ENCODE measurements around the gene GJA3.

Gene GJA3

DNA sequence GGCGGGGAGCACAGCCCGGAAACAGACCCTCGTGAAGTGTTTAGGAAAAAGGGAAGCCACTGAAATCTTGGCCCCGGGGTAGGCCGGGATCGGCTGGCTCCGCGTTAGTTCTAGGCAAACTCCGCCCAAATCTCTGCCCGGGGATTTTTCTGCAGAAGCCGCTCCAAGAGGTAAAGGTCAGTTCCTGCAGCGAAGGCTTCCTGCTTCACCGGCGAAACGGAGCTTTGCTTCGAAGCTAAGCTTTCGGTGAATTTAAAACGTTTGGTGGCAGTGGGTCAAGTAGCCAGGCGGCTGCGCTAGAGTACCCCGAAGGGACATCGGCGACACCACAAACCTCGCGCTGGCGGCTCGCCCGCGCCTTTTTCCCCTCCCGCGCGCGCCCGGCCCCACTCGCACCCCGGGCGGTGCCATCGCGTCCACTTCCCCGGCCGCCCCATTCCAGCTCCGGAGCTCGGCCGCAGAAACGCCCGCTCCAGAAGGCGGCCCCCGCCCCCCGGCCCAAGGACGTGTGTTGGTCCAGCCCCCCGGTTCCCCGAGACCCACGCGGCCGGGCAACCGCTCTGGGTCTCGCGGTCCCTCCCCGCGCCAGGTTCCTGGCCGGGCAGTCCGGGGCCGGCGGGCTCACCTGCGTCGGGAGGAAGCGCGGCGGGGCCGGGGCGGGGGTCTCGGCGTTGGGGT, 31.4 kb upstream of the GJA3 start:
- Histone ChIP-seq H3K4me3 (ENCODE audit: low read length in 2 of 2) (peak overlapping the region; percentile 55 to 64), H3K36me3 (ENCODE audit: control insufficient read depth in 2 of 2, insufficient read depth in 2 of 2, low read length in 2 of 2) (no peaks in the 10 kb centered on the region), H3K9ac (ENCODE audit: low read length in 2 of 2) (no peak overlapping the region), H3K9me3 (ENCODE audit: control insufficient read depth in 2 of 2, low read length in 2 of 2) (no peaks in the 10 kb centered on the region), H3K27ac (ENCODE audit: low read length) (no peak overlapping the region), H3K4me1 (ENCODE audit: control insufficient read depth, insufficient read depth, low read length) (peaks cover 21% of the 10 kb centered on the region), H3K27me3 (ENCODE audit: control insufficient read depth in 1 of 2, insufficient read depth in 2 of 2, low read length in 2 of 2) (peaks cover 41 to 53% of the 10 kb centered on the region in 2 donors)

DNA sequence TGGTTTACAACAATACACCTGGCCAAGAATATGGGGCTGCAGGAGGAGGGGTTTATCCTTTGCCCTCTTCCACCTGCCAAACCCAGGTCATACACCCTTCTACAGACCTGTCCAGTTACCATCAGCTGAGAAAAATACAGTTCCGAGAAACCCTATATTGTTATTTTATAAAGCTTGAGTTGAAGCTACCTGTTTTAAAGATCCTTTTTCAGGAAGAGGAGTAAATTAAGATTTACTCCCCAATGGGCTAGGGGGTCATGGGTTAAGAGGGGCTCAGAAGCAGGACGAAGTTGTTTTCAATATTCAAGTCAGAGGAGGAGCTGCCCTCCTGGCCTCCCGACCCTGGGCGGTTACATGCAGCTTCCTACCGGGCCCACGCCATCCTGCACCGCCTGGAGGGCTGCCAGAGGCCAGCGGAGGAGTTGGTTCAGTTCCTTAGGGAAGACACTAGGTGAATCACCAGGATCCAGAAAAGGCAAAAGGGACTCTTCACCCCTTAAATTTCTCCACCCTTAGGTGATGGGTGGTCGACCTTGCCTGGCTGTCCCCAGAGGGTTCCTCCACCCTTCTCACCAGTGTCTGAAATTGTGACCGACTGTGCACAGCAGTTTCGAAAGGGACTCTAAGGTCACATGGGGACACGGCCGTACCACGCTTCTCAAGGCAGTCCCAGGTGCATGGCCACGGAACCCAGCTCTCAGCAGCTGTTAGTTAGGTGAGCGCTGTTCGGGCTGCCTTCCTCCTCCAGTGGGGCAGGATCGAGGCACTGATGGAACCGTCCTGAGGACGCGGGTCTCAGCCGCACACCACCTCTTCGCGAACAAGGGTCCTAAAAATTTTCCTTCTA, 30.7 kb upstream of the GJA3 start:
- Histone ChIP-seq H3K27ac (ENCODE audit: low read length) (no peak overlapping the region), H3K27me3 (ENCODE audit: control insufficient read depth in 1 of 2, insufficient read depth in 2 of 2, low read length in 2 of 2) (peaks cover 38 to 53% of the 10 kb centered on the region in 2 donors), H3K4me3 (ENCODE audit: low read length in 2 of 2) (peak overlapping the region; percentile 55 to 64), H3K4me1 (ENCODE audit: control insufficient read depth, insufficient read depth, low read length) (peaks cover 21% of the 10 kb centered on the region), H3K36me3 (ENCODE audit: control insufficient read depth in 2 of 2, insufficient read depth in 2 of 2, low read length in 2 of 2) (no peaks in the 10 kb centered on the region), H3K9ac (ENCODE audit: low read length in 2 of 2) (no peak overlapping the region), H3K9me3 (ENCODE audit: control insufficient read depth in 2 of 2, low read length in 2 of 2) (no peaks in the 10 kb centered on the region)

DNA sequence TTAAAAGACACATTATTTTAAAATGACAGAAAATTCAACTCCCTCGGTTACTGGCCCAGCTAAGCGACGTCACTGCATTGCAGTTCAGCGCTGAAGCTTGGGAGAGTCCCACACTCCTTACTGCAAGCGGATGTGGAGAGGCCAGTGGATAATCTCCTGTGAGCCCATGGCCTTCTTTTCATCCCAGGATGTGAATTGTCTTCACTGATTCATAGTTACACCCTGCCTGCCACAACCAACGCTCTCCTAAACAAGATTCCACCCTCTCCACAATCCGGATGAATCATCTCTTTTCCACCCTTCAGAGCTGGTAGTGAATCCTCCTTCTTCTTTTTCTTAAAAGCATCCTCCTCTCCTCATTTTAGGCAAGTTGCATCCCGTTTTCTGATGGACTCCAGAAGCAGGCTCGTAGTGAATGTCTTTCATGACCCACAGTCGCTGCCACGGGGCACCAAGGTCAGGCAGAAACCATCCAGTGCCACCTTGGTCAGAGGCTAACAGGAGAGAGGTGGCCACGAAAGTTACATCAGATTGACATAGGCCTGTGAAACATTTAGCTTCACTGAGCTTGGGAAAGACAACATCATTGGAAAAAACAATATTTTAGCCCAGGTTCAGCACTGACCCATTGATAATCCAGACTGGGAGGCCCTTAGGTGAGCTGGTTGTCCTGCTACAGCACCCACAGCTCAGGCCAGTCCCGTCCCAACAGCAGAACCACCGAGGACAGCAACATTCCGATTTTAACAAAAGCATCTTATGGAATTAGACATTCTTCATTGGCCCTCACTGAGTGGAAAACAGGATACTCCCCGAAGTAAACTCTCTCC, 29.8 kb upstream of the GJA3 start:
- Histone ChIP-seq H3K9me3 (ENCODE audit: control insufficient read depth in 2 of 2, low read length in 2 of 2) (no peaks in the 10 kb centered on the region), H3K4me3 (ENCODE audit: low read length in 2 of 2) (no peak overlapping the region), H3K27me3 (ENCODE audit: control insufficient read depth in 1 of 2, insufficient read depth in 2 of 2, low read length in 2 of 2) (peaks cover 38 to 49% of the 10 kb centered on the region in 2 donors), H3K36me3 (ENCODE audit: control insufficient read depth in 2 of 2, insufficient read depth in 2 of 2, low read length in 2 of 2) (no peaks in the 10 kb centered on the region), H3K27ac (ENCODE audit: low read length) (no peak overlapping the region), H3K9ac (ENCODE audit: low read length in 2 of 2) (no peak overlapping the region), H3K4me1 (ENCODE audit: control insufficient read depth, insufficient read depth, low read length) (peaks cover 21% of the 10 kb centered on the region)

DNA sequence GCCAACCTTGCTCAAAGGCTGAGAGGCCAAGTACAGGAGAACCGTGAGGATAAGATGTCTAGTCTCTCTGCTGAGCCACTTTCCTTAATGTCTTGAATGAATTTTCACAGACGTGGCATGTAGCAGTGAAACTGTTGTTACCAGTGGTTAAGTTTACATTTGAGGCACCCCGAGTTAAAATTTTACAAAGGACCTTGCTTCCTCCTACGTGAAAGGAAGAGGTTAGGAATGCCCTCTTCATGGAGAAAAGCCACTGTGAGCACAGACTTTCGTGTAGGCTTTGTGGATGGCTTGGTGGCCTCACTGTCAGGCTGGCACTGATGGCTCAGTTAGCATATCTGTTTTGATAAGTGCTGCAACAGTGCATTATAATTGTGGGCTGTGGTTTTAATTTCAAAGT, 29.2 kb upstream of the GJA3 start:
- Histone ChIP-seq H3K27ac (ENCODE audit: low read length) (no peak overlapping the region), H3K36me3 (ENCODE audit: control insufficient read depth in 2 of 2, insufficient read depth in 2 of 2, low read length in 2 of 2) (no peaks in the 10 kb centered on the region), H3K9ac (ENCODE audit: low read length in 2 of 2) (no peak overlapping the region), H3K9me3 (ENCODE audit: control insufficient read depth in 2 of 2, low read length in 2 of 2) (no peaks in the 10 kb centered on the region), H3K4me1 (ENCODE audit: control insufficient read depth, insufficient read depth, low read length) (peaks cover 21% of the 10 kb centered on the region), H3K4me3 (ENCODE audit: low read length in 2 of 2) (no peak overlapping the region), H3K27me3 (ENCODE audit: control insufficient read depth in 1 of 2, insufficient read depth in 2 of 2, low read length in 2 of 2) (peaks cover 33 to 43% of the 10 kb centered on the region in 2 donors)

DNA sequence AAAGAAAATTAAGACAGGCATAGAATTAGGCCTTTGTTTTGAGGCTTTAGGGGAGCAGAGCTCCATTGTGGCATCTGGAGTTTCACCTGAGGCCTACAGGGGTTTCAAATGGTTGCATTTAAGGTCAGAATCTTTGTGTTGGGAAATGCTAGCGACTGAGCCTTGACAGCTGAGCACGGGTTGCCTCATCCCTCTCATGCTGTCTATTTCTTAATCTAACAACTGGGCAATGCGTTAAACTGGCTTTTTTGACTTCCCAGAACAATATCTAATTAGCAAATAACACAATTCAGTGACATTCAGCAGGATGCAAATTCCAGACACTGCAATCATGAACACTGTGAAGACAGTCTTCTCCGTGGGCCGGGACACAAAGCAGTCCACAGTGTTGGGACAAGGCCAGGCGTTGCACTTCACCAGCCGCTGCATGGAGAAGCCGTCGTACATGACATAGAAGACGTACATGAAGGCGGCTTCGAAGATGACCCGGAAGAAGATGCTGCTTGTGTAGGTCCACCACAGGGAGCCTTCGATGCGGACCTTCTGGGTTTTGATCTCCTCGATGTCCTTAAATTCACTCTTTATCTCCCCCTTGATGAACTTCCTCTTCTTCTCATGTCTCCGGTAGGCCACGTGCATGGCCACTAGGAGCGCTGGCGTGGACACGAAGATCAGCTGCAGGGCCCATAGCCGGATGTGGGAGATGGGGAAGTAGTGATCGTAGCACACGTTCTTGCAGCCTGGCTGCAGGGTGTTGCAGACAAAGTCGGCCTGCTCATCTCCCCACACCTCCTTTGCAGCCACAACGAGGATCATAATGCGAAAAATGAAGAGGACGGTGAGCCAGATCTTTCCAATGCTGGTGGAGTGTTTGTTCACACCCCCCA, 28.1 kb upstream of the GJA3 start:
- Histone ChIP-seq H3K27ac (ENCODE audit: low read length) (no peak overlapping the region), H3K9me3 (ENCODE audit: control insufficient read depth in 2 of 2, low read length in 2 of 2) (no peaks in the 10 kb centered on the region), H3K4me1 (ENCODE audit: control insufficient read depth, insufficient read depth, low read length) (peaks cover 21% of the 10 kb centered on the region), H3K36me3 (ENCODE audit: control insufficient read depth in 2 of 2, insufficient read depth in 2 of 2, low read length in 2 of 2) (no peaks in the 10 kb centered on the region), H3K9ac (ENCODE audit: low read length in 2 of 2) (no peak overlapping the region), H3K4me3 (ENCODE audit: low read length in 2 of 2) (no peak overlapping the region), H3K27me3 (ENCODE audit: control insufficient read depth in 1 of 2, insufficient read depth in 2 of 2, low read length in 2 of 2) (peaks cover 31 to 33% of the 10 kb centered on the region in 2 donors)

DNA sequence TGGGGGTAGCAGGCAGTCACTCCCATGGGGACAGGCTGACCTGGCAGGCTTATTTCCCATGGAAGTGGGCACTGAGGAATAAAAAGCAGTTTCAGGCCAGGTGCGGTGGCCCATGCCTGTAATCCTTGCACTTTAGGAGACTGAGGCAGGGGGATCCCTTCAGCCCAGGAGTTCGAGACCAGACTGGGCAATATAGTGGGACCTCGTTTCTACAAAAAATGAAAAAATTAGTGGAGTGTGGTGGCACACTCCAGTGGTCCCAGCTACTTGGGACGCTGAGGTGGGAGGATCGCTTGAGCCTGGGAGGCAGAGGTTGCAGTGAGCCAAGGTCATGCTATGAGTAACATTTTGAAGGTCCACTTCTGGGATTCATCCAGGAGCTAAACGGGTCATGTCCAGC, 25.9 kb upstream of the GJA3 start:
- Histone ChIP-seq H3K4me1 (ENCODE audit: control insufficient read depth, insufficient read depth, low read length) (peaks cover 1% of the 10 kb centered on the region), H3K27me3 (ENCODE audit: control insufficient read depth in 1 of 2, insufficient read depth in 2 of 2, low read length in 2 of 2) (peaks cover 10 to 27% of the 10 kb centered on the region in 2 donors), H3K36me3 (ENCODE audit: control insufficient read depth in 2 of 2, insufficient read depth in 2 of 2, low read length in 2 of 2) (no peaks in the 10 kb centered on the region), H3K9ac (ENCODE audit: low read length in 2 of 2) (no peak overlapping the region), H3K4me3 (ENCODE audit: low read length in 2 of 2) (no peak overlapping the region), H3K9me3 (ENCODE audit: control insufficient read depth in 2 of 2, low read length in 2 of 2) (no peaks in the 10 kb centered on the region), H3K27ac (ENCODE audit: low read length) (no peak overlapping the region)

DNA sequence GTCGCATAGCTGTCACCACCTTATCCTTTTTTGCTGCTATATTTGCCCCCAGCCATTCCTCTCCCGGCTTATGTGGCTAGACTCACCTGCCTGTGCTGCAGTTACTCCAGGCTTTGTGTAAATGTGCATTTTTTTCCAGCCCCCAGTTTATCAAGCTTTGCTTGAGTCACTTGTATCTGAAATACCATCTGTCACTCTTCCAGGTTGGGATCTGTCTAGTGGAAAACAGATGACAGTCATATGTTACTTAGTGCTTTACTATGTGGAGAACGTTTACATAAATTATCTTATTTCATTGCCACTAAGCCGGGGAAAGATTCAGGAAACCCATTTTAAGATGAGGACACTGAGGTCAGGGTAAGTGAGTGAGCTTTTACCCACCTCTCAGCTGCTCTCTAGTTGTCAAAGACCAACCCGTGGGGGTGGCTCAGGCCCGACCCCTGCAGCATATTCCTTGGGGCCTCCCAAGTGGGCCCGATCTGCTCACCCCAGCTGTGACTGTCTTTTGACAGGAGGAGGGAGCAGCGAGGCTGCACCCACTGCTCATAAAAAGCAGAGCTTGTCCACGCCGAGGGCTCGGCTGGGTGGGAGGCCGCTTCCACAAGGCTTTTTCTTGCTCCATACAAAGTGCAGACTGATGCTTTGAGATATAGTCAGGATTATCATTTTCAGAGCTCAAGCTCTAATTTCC, 24.7 kb upstream of the GJA3 start:
- Histone ChIP-seq H3K9ac (ENCODE audit: low read length in 2 of 2) (no peak overlapping the region), H3K27me3 (ENCODE audit: control insufficient read depth in 1 of 2, insufficient read depth in 2 of 2, low read length in 2 of 2) (peaks cover 3 to 20% of the 10 kb centered on the region in 2 donors), H3K9me3 (ENCODE audit: control insufficient read depth in 2 of 2, low read length in 2 of 2) (no peaks in the 10 kb centered on the region), H3K36me3 (ENCODE audit: control insufficient read depth in 2 of 2, insufficient read depth in 2 of 2, low read length in 2 of 2) (no peaks in the 10 kb centered on the region), H3K4me1 (ENCODE audit: control insufficient read depth, insufficient read depth, low read length) (no peaks in the 10 kb centered on the region), H3K27ac (ENCODE audit: low read length) (no peak overlapping the region), H3K4me3 (ENCODE audit: low read length in 2 of 2) (no peak overlapping the region)

DNA sequence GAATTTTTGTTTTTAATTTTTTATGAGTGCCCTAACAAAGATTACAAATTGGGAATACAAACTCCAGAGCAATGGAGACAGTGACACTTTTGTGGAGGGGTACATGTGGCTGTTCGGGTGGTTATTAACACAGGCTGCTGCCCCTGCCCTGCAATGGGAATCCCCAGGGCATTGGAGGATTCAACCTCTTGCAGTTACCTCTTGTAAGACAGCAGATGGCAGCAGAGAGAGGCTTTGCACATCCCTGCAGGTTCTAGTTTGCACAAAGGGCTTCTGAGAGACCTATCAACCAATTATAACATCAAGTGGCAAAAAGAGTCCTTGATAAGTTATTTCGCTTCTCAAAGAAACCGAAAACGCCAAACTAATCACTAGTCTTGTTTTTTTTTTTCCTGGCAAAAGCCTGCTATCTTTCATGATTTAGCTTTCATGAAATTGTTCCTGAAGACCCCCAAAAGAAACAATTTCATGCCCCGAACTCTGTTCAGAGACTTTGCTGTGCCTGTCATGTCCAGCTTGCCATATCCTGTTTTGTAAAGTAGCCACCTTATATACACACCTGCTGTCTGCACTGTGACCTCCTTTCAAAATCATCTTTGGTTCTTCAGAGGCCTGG, 21.5 kb upstream of the GJA3 start:
- Histone ChIP-seq H3K4me1 (ENCODE audit: control insufficient read depth, insufficient read depth, low read length) (peaks cover 1% of the 10 kb centered on the region), H3K27me3 (ENCODE audit: control insufficient read depth in 1 of 2, insufficient read depth in 2 of 2, low read length in 2 of 2) (peaks cover 22% of the 10 kb centered on the region in 2 donors), H3K36me3 (ENCODE audit: control insufficient read depth in 2 of 2, insufficient read depth in 2 of 2, low read length in 2 of 2) (no peaks in the 10 kb centered on the region), H3K27ac (ENCODE audit: low read length) (no peak overlapping the region), H3K9ac (ENCODE audit: low read length in 2 of 2) (no peak overlapping the region), H3K4me3 (ENCODE audit: low read length in 2 of 2) (no peak overlapping the region), H3K9me3 (ENCODE audit: control insufficient read depth in 2 of 2, low read length in 2 of 2) (no peaks in the 10 kb centered on the region)

GRCh38 chr13:20181188-20181587, 20.3 kb upstream of the GJA3 start:
- H3K4me1 ChIP-seq (ENCODE audit: control insufficient read depth, insufficient read depth, low read length), result peaks cover 2% of the 10 kb centered on the region
- H3K36me3 ChIP-seq (ENCODE audit: control insufficient read depth in 2 of 2, insufficient read depth in 2 of 2, low read length in 2 of 2), result no peaks in the 10 kb centered on the region
- peaks cover 30 to 32% of the 10 kb centered on the region in 2 donors for H3K27me3 ChIP-seq (ENCODE audit: control insufficient read depth in 1 of 2, insufficient read depth in 2 of 2, low read length in 2 of 2)
- no peak overlapping the region for H3K9ac ChIP-seq (ENCODE audit: low read length in 2 of 2)
- no peaks in the 10 kb centered on the region for H3K9me3 ChIP-seq (ENCODE audit: control insufficient read depth in 2 of 2, low read length in 2 of 2)
- H3K4me3 ChIP-seq (ENCODE audit: low read length in 2 of 2), result no peak overlapping the region
- no peak overlapping the region for H3K27ac ChIP-seq (ENCODE audit: low read length)
